Astrocyte of the cerebellum (primary cell): ENCODE data around the gene SMIM31.

Source experiments
- DNase-seq: peaks from one replicate; pipeline ENCODE4 v3.0.0-alpha.2; 2011; ENCODE audit warnings: low read depth
- H3K4me3 ChIP-seq: 2 replicates; pipeline ENCODE4 v1.5.1; 2011; ENCODE audit warnings: mild to moderate bottlenecking, low read depth, low read length, moderate library complexity
- CTCF ChIP-seq: IDR thresholded peaks from 2 replicates; pipeline ENCODE4 v1.5.1; 2012; ENCODE audit warnings: low read length, low read depth, moderate library complexity, mild to moderate bottlenecking; ENCODE audit errors: missing control alignments
- in situ Hi-C: cut with HindIII; loops from 2 replicates; pipeline ENCODE4 v1.10.0; 2017; ENCODE audit warnings: low sequenced_read_pairs

The SMIM31 gene

GRCh38 chr4:164802301-164802901, 48.5 kb downstream of the SMIM31 start:
- in situ Hi-C loops, result no loop called here
- H3K4me3 ChIP-seq, result no peak overlapping the region
- no peak for DNase-seq
- TF ChIP-seq CTCF, result no peak

GRCh38 chr4:164803702-164804101, 49.8 kb downstream of the SMIM31 start:
- DNase-seq, result no peak
- H3K4me3 ChIP-seq, result no peak overlapping the region
- TF ChIP-seq CTCF, result no peak
- in situ Hi-C loops, result no loop called here

GRCh38 chr4:164807611-164808010, 53.7 kb downstream of the SMIM31 start:
- peak; percentile 86 for DNase-seq
- no peak for TF ChIP-seq CTCF
- in situ Hi-C loops, result no loop called here
- no peak overlapping the region for H3K4me3 ChIP-seq

GRCh38 chr4:164813554-164813953, 59.6 kb downstream of the SMIM31 start:
- in situ Hi-C loops, result no loop called here
- TF ChIP-seq CTCF, result no peak
- DNase-seq, result no peak
- no peak overlapping the region for H3K4me3 ChIP-seq

GRCh38 chr4:164815711-164816110, 61.8 kb downstream of the SMIM31 start:
- no peak for DNase-seq
- no peak for TF ChIP-seq CTCF
- H3K4me3 ChIP-seq, result no peak overlapping the region
- in situ Hi-C loops, result no loop called here

- no peak for TF ChIP-seq CTCF
- in situ Hi-C loops, result no loop called here
- no peak for DNase-seq
- no peak overlapping the region for H3K4me3 ChIP-seq
Measured at GRCh38 chr4:164819366-164819765, 65.4 kb downstream of the SMIM31 start.
